ENCODE data around the gene TSBP1.
"Not testable (repeated sequence)": the region's sequence is repeated elsewhere in the genome, so short reads cannot be mapped to it uniquely, and the experiment has no call there.

TSBP1 gene

GRCh38 chr6:32369660-32370059 is 2.0 kb downstream of the TSBP1 start:
- peaks cover 13% of the 10 kb centered on the region for H3K4me1 ChIP-seq (ENCODE audit: control insufficient read depth, insufficient read depth, low read length)
- peaks cover 7% of the 10 kb centered on the region for H3K27me3 ChIP-seq (ENCODE audit: control insufficient read depth, insufficient read depth, low read length)
- no peak overlapping the region for H3K4me3 ChIP-seq (ENCODE audit: low read length)
- no peak overlapping the region for H3K4me2 ChIP-seq (ENCODE audit: low read length)
- no peaks in the 10 kb centered on the region for H3K36me3 ChIP-seq (ENCODE audit: insufficient read depth, low read length)
- H3K9me3 ChIP-seq (replicated peaks; ENCODE audit: low read length): no peaks in the 10 kb centered on the region
- H3K9ac ChIP-seq (ENCODE audit: low read depth, low read length): no peak overlapping the region

- no peak overlapping the region for H3K4me3 ChIP-seq (ENCODE audit: low read length)
- H3K9ac ChIP-seq (ENCODE audit: low read depth, low read length): no peak overlapping the region
- H3K36me3 ChIP-seq (ENCODE audit: insufficient read depth, low read length): no peaks in the 10 kb centered on the region
- H3K9me3 ChIP-seq (replicated peaks; ENCODE audit: low read length): no peaks in the 10 kb centered on the region
- H3K27me3 ChIP-seq (ENCODE audit: control insufficient read depth, insufficient read depth, low read length): peaks cover 10% of the 10 kb centered on the region
- H3K4me2 ChIP-seq (ENCODE audit: low read length): no peak overlapping the region
- H3K4me1 ChIP-seq (ENCODE audit: control insufficient read depth, insufficient read depth, low read length): peaks cover 13% of the 10 kb centered on the region
These were observed 4.1 kb downstream of the TSBP1 start for GRCh38 chr6:32367644-32368043.

GRCh38 chr6:32359225-32359624 is 12.5 kb downstream of the TSBP1 start:
- not testable (repeated sequence) for H3K4me2 ChIP-seq (ENCODE audit: low read length); H3K4me1 ChIP-seq (ENCODE audit: control insufficient read depth, insufficient read depth, low read length); H3K4me3 ChIP-seq (ENCODE audit: low read length); H3K36me3 ChIP-seq (ENCODE audit: insufficient read depth, low read length); H3K9ac ChIP-seq (ENCODE audit: low read depth, low read length); H3K9me3 ChIP-seq (replicated peaks; ENCODE audit: low read length)
- peaks cover 10% of the 10 kb centered on the region for H3K27me3 ChIP-seq (ENCODE audit: control insufficient read depth, insufficient read depth, low read length)

DNA sequence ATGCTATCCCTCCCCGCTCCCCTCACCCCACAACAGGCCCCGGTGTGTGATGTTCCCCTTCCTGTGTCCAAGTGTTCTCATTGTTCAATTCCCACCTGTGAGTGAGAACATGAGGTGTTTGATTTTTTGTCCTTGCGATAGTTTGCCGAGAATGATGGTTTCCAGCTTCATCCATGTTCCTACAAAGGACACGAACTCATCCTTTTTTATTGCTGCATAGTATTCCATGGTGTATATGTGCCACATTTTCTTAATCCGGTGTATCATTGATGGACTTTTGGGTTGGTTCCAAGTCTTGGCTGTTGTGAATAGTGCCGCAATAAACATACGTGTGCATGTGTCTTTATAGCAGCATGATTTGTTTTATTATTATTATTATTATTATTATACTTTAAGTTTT is 13.2 kb downstream of the TSBP1 start:
- H3K27me3 ChIP-seq (ENCODE audit: control insufficient read depth, insufficient read depth, low read length): peaks cover 11% of the 10 kb centered on the region
- not testable (repeated sequence) for H3K4me1 ChIP-seq (ENCODE audit: control insufficient read depth, insufficient read depth, low read length); H3K36me3 ChIP-seq (ENCODE audit: insufficient read depth, low read length); H3K4me2 ChIP-seq (ENCODE audit: low read length); H3K9me3 ChIP-seq (replicated peaks; ENCODE audit: low read length); H3K4me3 ChIP-seq (ENCODE audit: low read length); H3K9ac ChIP-seq (ENCODE audit: low read depth, low read length)

DNA sequence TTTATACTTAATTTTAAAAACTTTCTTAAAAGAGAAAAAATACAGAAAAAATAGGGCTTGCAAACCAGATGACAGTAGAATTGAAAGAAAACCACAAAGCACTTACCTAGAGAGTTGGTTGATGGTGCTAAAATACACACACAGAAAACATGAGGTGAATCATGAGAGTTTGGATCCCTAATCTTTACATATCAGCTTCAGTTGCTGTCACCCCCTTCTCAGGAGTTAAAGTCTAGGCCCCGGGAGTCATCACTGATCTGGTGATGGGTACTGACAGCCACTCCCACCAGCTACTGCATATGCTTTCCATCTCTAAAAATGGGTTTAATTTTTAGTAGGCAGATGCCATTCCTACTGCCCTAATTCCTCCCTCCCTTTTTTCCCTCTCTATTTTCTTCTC is 16.7 kb downstream of the TSBP1 start:
- Histone ChIP-seq H3K9ac (ENCODE audit: low read depth, low read length) (no peak overlapping the region), H3K36me3 (ENCODE audit: insufficient read depth, low read length) (no peaks in the 10 kb centered on the region), H3K9me3 (replicated peaks; ENCODE audit: low read length) (no peaks in the 10 kb centered on the region), H3K4me3 (ENCODE audit: low read length) (no peak overlapping the region), H3K27me3 (ENCODE audit: control insufficient read depth, insufficient read depth, low read length) (peaks cover 12% of the 10 kb centered on the region), H3K4me2 (ENCODE audit: low read length) (no peak overlapping the region), H3K4me1 (ENCODE audit: control insufficient read depth, insufficient read depth, low read length) (no peaks in the 10 kb centered on the region)

GRCh38 chr6:32353348-32353747 is 18.4 kb downstream of the TSBP1 start:
- Histone ChIP-seq H3K4me2 (ENCODE audit: low read length) (no peak overlapping the region), H3K4me1 (ENCODE audit: control insufficient read depth, insufficient read depth, low read length) (no peaks in the 10 kb centered on the region), H3K27me3 (ENCODE audit: control insufficient read depth, insufficient read depth, low read length) (peaks cover 12% of the 10 kb centered on the region), H3K4me3 (ENCODE audit: low read length) (no peak overlapping the region), H3K9ac (ENCODE audit: low read depth, low read length) (no peak overlapping the region), H3K9me3 (replicated peaks; ENCODE audit: low read length) (no peaks in the 10 kb centered on the region), H3K36me3 (ENCODE audit: insufficient read depth, low read length) (no peaks in the 10 kb centered on the region)

DNA sequence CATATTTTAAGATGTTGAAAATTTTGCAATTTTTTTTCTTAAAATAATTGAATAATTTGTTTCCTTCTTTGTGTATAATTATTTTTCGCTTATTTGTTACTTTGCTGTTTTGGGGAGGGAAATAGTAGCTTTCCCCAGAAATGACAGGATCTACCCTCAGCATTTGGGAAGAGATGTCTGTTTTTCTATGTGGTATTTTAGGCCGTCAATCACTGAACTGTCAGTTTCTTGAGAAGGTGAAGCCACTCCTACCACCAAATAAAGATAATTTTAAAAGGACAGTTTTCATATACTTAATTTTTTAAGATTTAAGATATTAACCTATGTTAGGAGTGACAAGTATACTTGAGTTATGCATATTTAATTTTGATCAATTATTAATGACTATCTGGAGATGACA is 31.5 kb downstream of the TSBP1 start:
- Histone ChIP-seq H3K4me1 (ENCODE audit: control insufficient read depth, insufficient read depth, low read length) (no peaks in the 10 kb centered on the region), H3K9ac (ENCODE audit: low read depth, low read length) (no peak overlapping the region), H3K9me3 (replicated peaks; ENCODE audit: low read length) (no peaks in the 10 kb centered on the region), H3K4me2 (ENCODE audit: low read length) (no peak overlapping the region), H3K36me3 (ENCODE audit: insufficient read depth, low read length) (no peaks in the 10 kb centered on the region), H3K4me3 (ENCODE audit: low read length) (no peak overlapping the region), H3K27me3 (ENCODE audit: control insufficient read depth, insufficient read depth, low read length) (peaks cover 34% of the 10 kb centered on the region)

DNA sequence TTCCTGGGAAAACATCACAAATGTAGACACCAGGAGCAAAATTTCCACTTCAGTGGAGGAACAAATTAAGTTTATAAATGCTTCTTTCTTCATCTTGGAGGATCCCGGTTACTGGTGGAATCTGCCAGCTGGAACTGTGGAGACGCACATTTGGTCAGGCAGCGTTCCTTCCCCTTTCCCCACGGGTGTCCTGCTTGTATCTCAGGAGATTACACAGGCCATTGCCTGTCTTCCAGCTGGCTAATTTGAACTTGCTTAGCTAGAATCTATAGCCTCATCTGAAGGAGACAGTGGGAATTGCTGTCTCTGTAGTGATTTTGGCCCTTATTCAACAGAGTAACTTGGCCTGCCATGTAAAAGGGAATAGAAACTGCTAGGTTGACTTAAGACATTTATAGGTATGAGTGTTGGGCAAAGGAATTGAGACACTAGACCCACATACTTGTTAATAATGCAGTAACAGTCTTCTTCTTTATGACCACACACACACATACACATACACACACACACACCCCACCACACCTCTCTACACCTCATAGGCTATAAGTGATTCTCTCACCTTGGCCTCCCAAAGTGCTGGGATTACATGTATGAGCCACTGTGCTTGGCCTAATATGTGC is 34.4 kb downstream of the TSBP1 start:
- Histone ChIP-seq H3K4me1 (ENCODE audit: control insufficient read depth, insufficient read depth, low read length) (no peaks in the 10 kb centered on the region), H3K9ac (ENCODE audit: low read depth, low read length) (no peak overlapping the region), H3K4me2 (ENCODE audit: low read length) (no peak overlapping the region), H3K27me3 (ENCODE audit: control insufficient read depth, insufficient read depth, low read length) (peaks cover 21% of the 10 kb centered on the region), H3K4me3 (ENCODE audit: low read length) (no peak overlapping the region), H3K9me3 (replicated peaks; ENCODE audit: low read length) (no peaks in the 10 kb centered on the region), H3K36me3 (ENCODE audit: insufficient read depth, low read length) (no peaks in the 10 kb centered on the region)

DNA sequence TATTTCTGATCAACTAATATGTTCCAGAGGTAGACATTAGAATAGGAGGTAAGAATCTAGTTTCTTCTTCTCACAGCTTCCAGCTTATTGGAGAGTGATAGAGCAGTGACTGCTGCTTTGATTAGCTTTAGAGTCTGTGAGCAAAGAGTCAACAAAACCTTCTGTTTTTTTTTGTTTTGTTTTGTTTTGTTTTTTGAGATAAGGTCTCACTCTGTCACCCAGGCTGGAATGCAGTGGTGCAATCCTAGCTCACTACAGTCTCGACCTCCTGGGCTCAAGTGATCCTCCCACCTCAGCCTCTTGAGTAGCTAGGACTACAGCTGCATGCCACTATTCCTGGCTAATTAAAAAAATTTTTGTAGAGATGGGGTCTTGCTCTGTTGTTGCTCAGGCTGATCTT is 39.3 kb downstream of the TSBP1 start:
- no peaks in the 10 kb centered on the region for H3K9me3 ChIP-seq (replicated peaks; ENCODE audit: low read length)
- no peak overlapping the region for H3K9ac ChIP-seq (ENCODE audit: low read depth, low read length)
- H3K36me3 ChIP-seq (ENCODE audit: insufficient read depth, low read length): no peaks in the 10 kb centered on the region
- no peaks in the 10 kb centered on the region for H3K4me1 ChIP-seq (ENCODE audit: control insufficient read depth, insufficient read depth, low read length)
- no peak overlapping the region for H3K4me2 ChIP-seq (ENCODE audit: low read length)
- H3K27me3 ChIP-seq (ENCODE audit: control insufficient read depth, insufficient read depth, low read length): peaks cover 12% of the 10 kb centered on the region
- H3K4me3 ChIP-seq (ENCODE audit: low read length): no peak overlapping the region

DNA sequence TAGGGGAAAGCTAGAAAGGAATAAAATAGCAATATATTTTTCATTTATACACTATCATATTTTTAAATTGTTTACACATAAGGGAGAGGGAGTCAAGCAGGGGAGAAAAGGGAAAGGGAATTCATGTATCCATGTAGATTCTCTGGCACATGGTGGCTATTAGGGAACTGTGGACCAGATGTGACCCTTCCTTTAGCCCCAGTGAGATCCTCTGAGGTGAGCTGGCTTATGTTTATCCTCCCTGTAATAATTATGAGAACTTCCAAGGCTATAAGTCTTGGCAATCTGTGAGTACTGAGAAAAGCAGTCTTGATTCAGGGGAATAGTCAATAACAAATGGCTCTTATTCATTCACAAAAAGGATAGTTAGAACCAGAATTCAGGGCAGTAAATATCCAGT is 42.6 kb downstream of the TSBP1 start:
- H3K27me3 ChIP-seq (ENCODE audit: control insufficient read depth, insufficient read depth, low read length): peaks cover 19% of the 10 kb centered on the region
- H3K4me3 ChIP-seq (ENCODE audit: low read length): no peak overlapping the region
- H3K9me3 ChIP-seq (replicated peaks; ENCODE audit: low read length): no peaks in the 10 kb centered on the region
- H3K36me3 ChIP-seq (ENCODE audit: insufficient read depth, low read length): no peaks in the 10 kb centered on the region
- H3K4me2 ChIP-seq (ENCODE audit: low read length): no peak overlapping the region
- H3K4me1 ChIP-seq (ENCODE audit: control insufficient read depth, insufficient read depth, low read length): no peaks in the 10 kb centered on the region
- no peak overlapping the region for H3K9ac ChIP-seq (ENCODE audit: low read depth, low read length)

DNA sequence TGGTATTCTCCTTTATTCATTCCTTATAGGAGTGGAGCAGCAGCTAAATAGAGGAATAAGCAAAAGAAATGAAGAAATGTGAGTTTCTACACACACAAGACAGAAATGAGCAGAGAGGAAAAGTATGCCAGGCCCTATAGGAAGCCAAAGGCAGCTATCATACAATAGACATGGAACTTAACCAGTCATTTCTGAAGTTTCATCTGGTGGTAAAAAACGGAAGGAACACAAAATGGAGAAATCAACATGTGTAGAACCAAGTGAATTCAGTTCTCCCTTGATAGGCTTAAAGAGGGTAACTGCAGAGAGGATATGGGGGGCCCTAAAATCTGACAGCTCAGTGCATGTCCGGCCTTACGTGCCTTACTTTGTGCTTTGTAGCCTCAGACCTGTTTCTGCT is 44.6 kb downstream of the TSBP1 start:
- Histone ChIP-seq H3K4me3 (ENCODE audit: low read length) (no peak overlapping the region), H3K9me3 (replicated peaks; ENCODE audit: low read length) (no peaks in the 10 kb centered on the region), H3K4me2 (ENCODE audit: low read length) (no peak overlapping the region), H3K36me3 (ENCODE audit: insufficient read depth, low read length) (no peaks in the 10 kb centered on the region), H3K9ac (ENCODE audit: low read depth, low read length) (no peak overlapping the region), H3K4me1 (ENCODE audit: control insufficient read depth, insufficient read depth, low read length) (no peaks in the 10 kb centered on the region), H3K27me3 (ENCODE audit: control insufficient read depth, insufficient read depth, low read length) (peaks cover 24% of the 10 kb centered on the region)

- no peaks in the 10 kb centered on the region for H3K4me1 ChIP-seq (ENCODE audit: control insufficient read depth, insufficient read depth, low read length)
- H3K9me3 ChIP-seq (replicated peaks; ENCODE audit: low read length): no peaks in the 10 kb centered on the region
- no peak overlapping the region for H3K9ac ChIP-seq (ENCODE audit: low read depth, low read length)
These were observed 53.2 kb downstream of the TSBP1 start for GRCh38 chr6:32318501-32318900.

More at GRCh38 chr6:32318501-32318900, 53.2 kb downstream of the TSBP1 start:
- Histone ChIP-seq H3K4me3 (ENCODE audit: low read length) (no peak overlapping the region), H3K27me3 (ENCODE audit: control insufficient read depth, insufficient read depth, low read length) (peaks cover 22% of the 10 kb centered on the region), H3K36me3 (ENCODE audit: insufficient read depth, low read length) (no peaks in the 10 kb centered on the region), H3K4me2 (ENCODE audit: low read length) (no peak overlapping the region)
